Mesothelial cell of epicardium (in vitro differentiated cells): ENCODE data around the gene GYS1. TPM values are rescaled to one million over a fixed set of nuclear protein-coding genes. Genes with fewer than 3 reads are reported as not detected.
"Not testable (repeated sequence)": the region's sequence is repeated elsewhere in the genome, so short reads cannot be mapped to it uniquely, and the experiment has no call there.

ENCODE experiments used
- DNase-seq, 2 experiments: peaks; one replicate each; pipeline ENCODE4 v3.0.0; 2021; ENCODE audit warnings: low spot score in 2 of 2; ENCODE audit not compliant: unreplicated experiment in 2 of 2
- H3K27ac Mint-ChIP-seq: 2 replicates; pipeline ENCODE4 v1.8.0; 2021; ENCODE audit warnings: mixed read lengths
- H3K27me3 Mint-ChIP-seq: 2 replicates; pipeline ENCODE4 v1.8.0; 2021; ENCODE audit warnings: low read depth, mixed read lengths
- H3K36me3 Mint-ChIP-seq: 2 replicates; pipeline ENCODE4 v1.8.0; 2021; ENCODE audit warnings: mixed read lengths
- H3K4me1 Mint-ChIP-seq: 2 replicates; pipeline ENCODE4 v1.8.0; 2021; ENCODE audit warnings: mixed read lengths
- H3K4me3 Mint-ChIP-seq: 2 replicates; pipeline ENCODE4 v1.8.0; 2021; ENCODE audit warnings: mild to moderate bottlenecking, moderate library complexity, mixed read lengths
- H3K9me3 Mint-ChIP-seq: 2 replicates; pipeline ENCODE4 v1.8.0; 2021; ENCODE audit warnings: mixed read lengths
- CTCF ChIP-seq: fragments of 200-600 bp; sonication (generic); IDR thresholded peaks from one replicate; pipeline ENCODE4 v1.5.0; 2021; ENCODE audit warnings: antibody characterized with exemption; ENCODE audit not compliant: unreplicated experiment
- total RNA-seq: library from RNA; stranded (reverse); gene quantifications from 3 replicates; pipeline ENCODE4 v1.2.1, GENCODE V29; 2021

The GYS1 gene
- 53.6 to 60.5 TPM (median 58.8 TPM) in 3 replicates for total RNA-seq

DNA sequence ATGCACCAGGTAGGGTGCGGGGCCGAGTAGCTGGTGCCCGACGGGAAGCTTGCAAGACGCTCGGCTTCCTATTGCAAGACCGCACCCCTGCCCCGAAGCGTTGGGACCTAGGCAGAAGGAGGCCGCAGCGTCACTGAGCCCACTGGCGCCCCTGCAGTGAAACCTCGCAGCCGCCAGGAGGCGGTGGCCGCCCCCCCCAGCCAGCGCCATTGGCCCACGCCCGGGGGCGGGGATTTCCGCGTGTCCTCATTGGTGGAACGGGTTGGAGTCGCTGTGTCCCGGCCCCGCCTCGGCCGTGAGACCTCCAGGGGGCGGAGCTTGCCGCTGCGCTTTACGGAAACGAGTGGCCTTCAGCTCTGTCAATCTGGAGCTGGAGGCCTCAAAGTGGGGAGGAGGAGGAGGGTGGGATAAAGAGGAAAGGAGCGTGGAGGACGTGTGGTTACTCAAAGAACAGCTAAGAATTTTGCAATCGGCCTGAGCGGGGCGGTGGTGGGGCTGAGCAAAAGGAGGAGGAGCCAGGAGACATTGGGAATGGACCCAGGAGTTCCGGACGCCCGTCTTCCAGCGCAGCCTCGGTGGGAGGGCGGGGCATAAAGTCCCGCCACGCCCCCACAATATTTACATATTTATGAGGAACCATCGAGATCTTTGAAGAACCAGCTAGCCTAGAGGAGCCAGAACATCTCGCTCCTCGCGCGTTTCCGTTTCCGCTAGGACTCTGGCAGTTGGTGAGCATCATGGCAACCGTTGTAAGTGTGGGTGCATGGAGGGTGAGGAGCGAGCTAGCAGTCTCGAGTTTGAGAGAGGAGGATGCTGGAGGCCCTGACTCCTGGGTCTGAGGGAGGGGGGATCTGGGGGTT is at the start of gene GYS1, which contains the start of gene RUVBL2:
TSS of gene GYS1 (minus strand) at position 135 of the 860 bp plus-strand sequence. CDS start 197 bp downstream, outside the sequence.
TSS of gene RUVBL2 (plus strand) at position 713 of the 860 bp plus-strand sequence. CDS start at position 738, 25 bp downstream.
- peak; percentile 95 for TF ChIP-seq CTCF
- Mint-ChIP-seq H3K27ac (peak within 1 kb of the TSS; percentile 99), H3K27me3 (no peaks in the 10 kb centered on the region), H3K4me3 (peak within 1 kb of the TSS; percentile 93), H3K9me3 (no peaks in the 10 kb centered on the region), H3K36me3 (peaks cover 10% of the 10 kb centered on the region), H3K4me1 (peaks cover 31% of the 10 kb centered on the region)
- peak; percentile 99 for DNase-seq

- DNase-seq, H3K27me3 Mint-ChIP-seq, H3K4me1 Mint-ChIP-seq, H3K4me3 Mint-ChIP-seq, H3K36me3 Mint-ChIP-seq, H3K9me3 Mint-ChIP-seq, H3K27ac Mint-ChIP-seq: not testable (repeated sequence)
Observed at GRCh38 chr19:49042666-49043065, 49.6 kb upstream of the GYS1 start.

- Mint-ChIP-seq H3K4me1 (no peaks in the 10 kb centered on the region), H3K4me3 (no peak overlapping the region), H3K27me3 (peaks cover 2% of the 10 kb centered on the region), H3K36me3 (no peaks in the 10 kb centered on the region), H3K27ac (no peak overlapping the region), H3K9me3 (no peaks in the 10 kb centered on the region)
- TF ChIP-seq CTCF = no peak
- DNase-seq = no peak
Observed at GRCh38 chr19:49042177-49042576, 49.1 kb upstream of the GYS1 start.

- not testable (repeated sequence) for H3K27me3 Mint-ChIP-seq, H3K4me3 Mint-ChIP-seq, H3K36me3 Mint-ChIP-seq, H3K27ac Mint-ChIP-seq, H3K9me3 Mint-ChIP-seq, DNase-seq, H3K4me1 Mint-ChIP-seq
Observed at GRCh38 chr19:49039736-49040135, 46.6 kb upstream of the GYS1 start.

GRCh38 chr19:49038557-49039276 is 45.6 kb upstream of the GYS1 start:
- H3K4me3 Mint-ChIP-seq, H3K36me3 Mint-ChIP-seq, DNase-seq, H3K27me3 Mint-ChIP-seq, H3K4me1 Mint-ChIP-seq, H3K27ac Mint-ChIP-seq, H3K9me3 Mint-ChIP-seq: not testable (repeated sequence)

- H3K4me1 Mint-ChIP-seq, H3K36me3 Mint-ChIP-seq, H3K4me3 Mint-ChIP-seq, DNase-seq, H3K9me3 Mint-ChIP-seq, H3K27me3 Mint-ChIP-seq, H3K27ac Mint-ChIP-seq: not testable (repeated sequence)
Observed at GRCh38 chr19:49038111-49038510, 45.0 kb upstream of the GYS1 start.

GRCh38 chr19:49036815-49037214 is 43.7 kb upstream of the GYS1 start, which contains the start of gene CGB1:
TSS of gene CGB1 (minus strand) at chr19:49036895. CDS start at chr19:49036711, 184 bp downstream.
- H3K9me3 Mint-ChIP-seq, H3K4me1 Mint-ChIP-seq, H3K4me3 Mint-ChIP-seq, H3K36me3 Mint-ChIP-seq, H3K27ac Mint-ChIP-seq, DNase-seq, H3K27me3 Mint-ChIP-seq: not testable (repeated sequence)
- peak; percentile 54 for TF ChIP-seq CTCF
